Skeletal muscle cell (primary cell): ENCODE data around the gene MEAF6.

Source experiments
- DNase-seq: peaks from one replicate; pipeline ENCODE4 v3.0.0-alpha.2; 2010; ENCODE audit warnings: low read depth
- H3K4me3 ChIP-seq: 2 replicates; pipeline ENCODE4 v1.5.1; 2011; ENCODE audit warnings: low read depth, mild to moderate bottlenecking, control low read depth, low read length, moderate library complexity

MEAF6 gene

GRCh38 chr1:37476087-37476452, 38.5 kb downstream of the MEAF6 start:
- peak overlapping the region; percentile 61 for H3K4me3 ChIP-seq
- no peak for DNase-seq

- no peak for DNase-seq
- peak overlapping the region; percentile 61 for H3K4me3 ChIP-seq
These were observed 39.0 kb downstream of the MEAF6 start for GRCh38 chr1:37475380-37476086.

DNA sequence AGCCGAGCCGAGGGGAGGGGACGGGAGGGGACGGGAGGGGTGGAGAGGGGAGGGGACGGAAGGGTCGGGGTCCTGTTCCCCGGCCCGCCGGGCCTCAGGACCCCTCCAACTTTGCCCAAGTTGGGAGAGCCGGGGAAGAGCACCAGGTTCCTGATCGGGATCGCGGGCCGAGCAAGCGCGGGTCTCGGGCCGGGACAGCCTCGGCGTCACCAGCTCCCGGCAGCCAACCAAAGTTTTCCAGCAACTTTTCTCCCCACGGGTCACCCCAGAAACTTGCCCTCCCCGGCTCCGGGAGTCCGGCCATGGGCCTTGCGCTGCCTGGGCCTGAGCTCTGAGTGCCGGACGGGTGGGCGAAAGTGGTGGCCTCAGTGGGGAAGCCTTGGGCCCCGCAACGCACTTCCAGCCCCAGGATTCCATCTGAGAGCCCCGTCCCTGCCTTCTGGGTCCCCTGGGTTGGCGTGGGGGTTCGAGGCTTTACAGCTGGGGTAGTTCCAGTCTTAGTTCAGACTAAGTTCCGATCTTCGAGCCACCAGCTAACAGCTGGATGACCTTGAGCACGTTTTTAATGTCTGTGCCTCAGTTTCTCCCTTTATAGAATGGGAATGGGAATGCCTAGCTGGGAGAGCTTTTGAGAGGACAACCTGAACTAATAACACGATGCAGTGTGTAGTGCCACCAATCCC, 39.7 kb downstream of the MEAF6 start:
- H3K4me3 ChIP-seq, result peak overlapping the region; percentile 61
- no peak for DNase-seq

- peak; percentile 65 for DNase-seq
- H3K4me3 ChIP-seq, result peak within 1 kb of the TSS; percentile 61
These were observed 40.4 kb downstream of the MEAF6 start, which contains the start of gene ZC3H12A for GRCh38 chr1:37474046-37474696. ZC3H12A (plus strand) TSS chr1:37474580; CDS start chr1:37475497, 917 bp downstream.

DNA sequence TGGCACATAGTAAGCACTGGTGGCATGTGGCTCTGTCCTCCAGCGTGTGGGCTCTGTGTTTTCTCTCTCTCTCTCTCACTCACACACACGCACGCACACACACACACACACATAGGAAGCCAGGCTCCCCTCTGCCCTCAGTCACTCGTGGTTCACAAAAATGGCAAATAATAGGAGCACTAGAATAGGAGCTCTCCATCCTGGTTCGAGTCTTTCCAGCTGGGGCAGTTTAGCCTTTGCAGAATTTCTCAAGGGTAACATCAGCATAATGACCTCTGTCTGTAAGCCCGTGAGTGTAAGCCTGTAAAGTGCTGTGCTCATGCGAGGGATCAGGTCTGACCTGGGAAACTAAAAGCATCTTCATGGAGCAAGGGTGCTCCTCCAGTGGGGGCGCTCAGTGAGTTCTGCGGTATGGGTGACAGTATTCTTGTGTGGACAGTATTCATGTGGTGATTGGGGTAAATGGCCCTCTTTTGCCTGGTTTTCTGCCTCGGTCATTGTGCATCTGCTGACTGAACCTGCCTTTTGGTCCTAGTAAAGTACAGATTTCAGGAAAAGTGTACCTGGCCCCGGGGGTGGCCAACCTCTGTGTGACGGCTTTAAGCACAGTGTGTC, 41.0 kb downstream of the MEAF6 start:
- no peak for DNase-seq
- peak overlapping the region; percentile 61 for H3K4me3 ChIP-seq

DNA sequence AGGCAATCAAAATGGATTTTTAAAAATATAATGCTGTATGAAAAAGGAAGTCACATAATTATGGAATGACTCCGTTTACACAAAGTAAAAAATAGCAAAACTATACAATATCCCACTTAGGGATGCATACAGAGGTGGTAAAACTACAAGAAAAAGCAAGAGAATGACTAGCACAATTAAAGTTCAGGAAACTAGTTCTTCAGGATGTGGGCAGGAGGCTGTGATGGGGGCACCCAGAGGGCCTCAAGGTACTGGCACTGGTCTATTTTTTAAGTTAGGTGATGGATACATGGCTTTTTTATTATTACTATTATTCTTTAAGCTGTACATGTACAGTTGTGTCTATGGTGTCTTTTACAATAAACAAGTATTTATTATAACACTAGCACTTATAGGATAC, 41.6 kb downstream of the MEAF6 start:
- DNase-seq, result no peak
- H3K4me3 ChIP-seq, result no peak overlapping the region

DNA sequence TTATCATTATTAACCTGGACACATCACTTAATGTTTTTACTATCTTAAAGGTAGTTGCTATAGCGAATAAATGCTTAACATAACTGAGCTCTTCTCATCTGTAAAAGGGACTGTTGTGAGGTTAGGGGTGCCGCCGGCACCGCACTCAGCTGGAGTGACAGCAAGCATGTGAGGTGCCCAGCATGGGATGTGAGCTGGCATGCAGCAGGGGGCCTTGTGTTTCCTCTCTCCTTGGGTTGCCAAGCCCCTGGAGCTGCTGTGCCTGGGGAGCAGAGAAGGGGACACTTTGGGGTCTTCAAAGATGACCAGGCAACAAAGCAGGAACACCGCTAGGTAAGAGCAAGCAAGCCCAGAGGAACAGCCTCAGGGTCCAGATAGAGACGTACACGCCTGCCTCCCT, 42.3 kb downstream of the MEAF6 start:
- no peak for DNase-seq
- no peak overlapping the region for H3K4me3 ChIP-seq

- DNase-seq, result peak; percentile 87
- peak overlapping the region; percentile 9 for H3K4me3 ChIP-seq
These were observed 43.0 kb downstream of the MEAF6 start for GRCh38 chr1:37471345-37472231.

GRCh38 chr1:37469386-37469785, 45.2 kb downstream of the MEAF6 start:
- DNase-seq, result no peak
- H3K4me3 ChIP-seq, result no peak overlapping the region

GRCh38 chr1:37468037-37468436, 46.5 kb downstream of the MEAF6 start:
- no peak overlapping the region for H3K4me3 ChIP-seq
- no peak for DNase-seq

- no peak overlapping the region for H3K4me3 ChIP-seq
- DNase-seq, result no peak
These were observed 48.7 kb downstream of the MEAF6 start for GRCh38 chr1:37465593-37466517.

DNA sequence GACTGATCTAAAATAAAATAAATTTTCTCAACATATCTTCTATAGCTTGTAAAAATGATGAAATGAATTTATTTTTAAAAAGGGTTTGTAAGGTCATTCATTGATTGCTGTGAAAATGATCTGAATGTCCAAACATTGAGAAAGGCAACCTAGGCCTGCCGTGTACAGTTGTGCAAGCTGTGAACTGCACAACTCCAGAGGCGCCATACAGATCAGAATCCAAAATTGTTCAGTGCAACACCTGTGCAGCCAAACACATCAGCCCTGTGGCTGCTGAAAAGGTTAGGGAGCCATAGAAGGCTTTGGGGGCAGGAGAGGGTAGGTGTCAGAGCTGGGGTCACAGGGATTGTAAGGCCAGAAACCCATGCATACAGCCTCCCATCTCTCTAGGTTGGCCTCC, 50.1 kb downstream of the MEAF6 start:
- DNase-seq, result no peak
- no peak overlapping the region for H3K4me3 ChIP-seq

DNA sequence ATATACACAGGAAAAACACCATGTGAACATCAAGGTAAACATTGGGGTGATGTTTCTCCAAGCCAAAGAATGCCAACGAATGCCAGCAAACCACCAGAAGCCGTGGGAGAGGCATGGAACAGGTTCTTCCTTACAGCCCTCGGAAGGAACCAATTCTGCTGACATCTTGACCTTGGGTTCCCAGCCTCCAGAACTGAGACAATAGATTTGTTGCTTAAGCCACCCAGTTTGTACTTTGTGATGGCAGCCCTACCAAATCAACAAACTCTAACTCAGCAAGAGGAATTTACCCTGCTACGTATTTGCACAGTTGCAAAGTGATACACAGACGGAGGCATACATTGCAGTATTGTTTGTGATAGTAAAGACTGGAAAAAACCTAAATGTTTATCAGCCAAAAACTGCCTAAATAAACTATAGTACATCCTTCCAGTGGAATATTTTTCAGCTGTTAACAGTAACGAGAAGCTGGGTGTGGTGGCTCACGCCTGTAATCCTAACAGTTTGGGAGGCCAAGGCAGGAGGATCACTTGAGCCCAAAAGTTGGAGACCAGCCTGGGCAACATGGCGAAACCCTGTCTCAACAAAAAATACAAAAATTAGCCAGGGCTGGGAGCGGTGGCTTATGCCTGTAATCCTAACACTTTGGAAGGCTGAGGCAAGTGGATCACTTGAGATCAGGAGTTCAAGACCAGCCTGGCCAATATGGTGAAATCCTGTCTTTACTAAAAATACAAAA, 52.7 kb downstream of the MEAF6 start:
- DNase-seq, result no peak
- no peak overlapping the region for H3K4me3 ChIP-seq

- no peak for DNase-seq
- no peak overlapping the region for H3K4me3 ChIP-seq
These were observed 56.0 kb downstream of the MEAF6 start for GRCh38 chr1:37458551-37458950.

GRCh38 chr1:37456614-37457013, 58.0 kb downstream of the MEAF6 start:
- DNase-seq, result no peak
- no peak overlapping the region for H3K4me3 ChIP-seq

GRCh38 chr1:37455516-37455915, 59.0 kb downstream of the MEAF6 start:
- H3K4me3 ChIP-seq, result no peak overlapping the region

GRCh38 chr1:37453647-37454046, 60.9 kb downstream of the MEAF6 start:
- DNase-seq, result no peak

More at GRCh38 chr1:37455516-37455915, 59.0 kb downstream of the MEAF6 start:
- DNase-seq, result no peak

DNA sequence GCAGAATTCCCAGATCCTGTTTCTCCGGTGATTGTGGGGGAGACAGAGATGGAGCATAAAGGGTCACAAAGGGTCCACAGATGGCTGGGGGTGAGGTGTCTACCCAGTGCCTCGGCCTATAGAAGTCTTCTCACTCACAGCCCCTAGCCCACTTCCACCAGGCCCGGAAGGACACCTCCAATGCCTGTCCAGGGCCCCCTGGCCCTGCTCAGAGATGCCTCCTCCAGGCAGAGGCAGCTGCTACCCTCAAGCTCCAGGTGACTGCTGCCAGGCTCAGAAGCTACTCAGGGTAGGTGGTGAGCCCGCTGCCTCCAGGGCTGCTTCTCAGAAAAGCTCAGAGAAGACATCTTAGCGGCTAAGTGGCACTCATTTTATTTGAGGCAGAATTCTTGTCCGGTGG, 62.1 kb downstream of the MEAF6 start:
- no peak for DNase-seq
- no peak overlapping the region for H3K4me3 ChIP-seq

More at GRCh38 chr1:37453647-37454046, 60.9 kb downstream of the MEAF6 start:
- H3K4me3 ChIP-seq, result no peak overlapping the region
